ENCODE results near the gene TMEM154. TPM values are rescaled to one million over a fixed set of nuclear protein-coding genes. Genes with fewer than 3 reads are reported as not detected.

TMEM154 gene
- total RNA-seq, 1 donor, result 1.8 TPM

- no peak for TF ChIP-seq CTCF (IDR thresholded peaks at IDR 0.05; ENCODE audit: extremely low read depth, low read depth, low read length)
- H3K27ac ChIP-seq (ENCODE audit: low read depth, low read length), result no peak overlapping the region
- no peaks in the 10 kb centered on the region for H4K20me1 ChIP-seq (ENCODE audit: insufficient read depth, low read length)
- H3K9me3 ChIP-seq (ENCODE audit: low read depth, low read length), result no peaks in the 10 kb centered on the region
- peaks cover 19% of the 10 kb centered on the region for H3K4me1 ChIP-seq (ENCODE audit: insufficient read depth, low read length)
- no peaks in the 10 kb centered on the region for H3K79me2 ChIP-seq (ENCODE audit: insufficient read depth, low read length)
- H3K4me3 ChIP-seq (ENCODE audit: insufficient read depth, low read length), result no peak overlapping the region
- DNase-seq (ENCODE audit: insufficient read length, low spot score, missing footprints), result no peak
- no peak overlapping the region for H2AFZ ChIP-seq (ENCODE audit: low read length)
- no peak overlapping the region for H3K4me2 ChIP-seq (ENCODE audit: insufficient read depth, low read length)
- no peaks in the 10 kb centered on the region for H3K36me3 ChIP-seq (ENCODE audit: insufficient read depth, low read length)
- H3K27me3 ChIP-seq (ENCODE audit: insufficient read depth, low read length), result peaks cover 11% of the 10 kb centered on the region
These were observed 85.7 kb downstream of the TMEM154 start for GRCh38 chr4:152594057-152594456.

GRCh38 chr4:152591876-152592275 lies 87.9 kb downstream of the TMEM154 start:
- Histone ChIP-seq H3K27ac (ENCODE audit: low read depth, low read length) (no peak overlapping the region), H3K9me3 (ENCODE audit: low read depth, low read length) (no peaks in the 10 kb centered on the region), H2AFZ (ENCODE audit: low read length) (no peak overlapping the region), H3K36me3 (ENCODE audit: insufficient read depth, low read length) (no peaks in the 10 kb centered on the region), H3K4me3 (ENCODE audit: insufficient read depth, low read length) (no peak overlapping the region), H3K4me2 (ENCODE audit: insufficient read depth, low read length) (peak overlapping the region; percentile 70), H3K4me1 (ENCODE audit: insufficient read depth, low read length) (peaks cover 19% of the 10 kb centered on the region), H3K27me3 (ENCODE audit: insufficient read depth, low read length) (peaks cover 20% of the 10 kb centered on the region), H4K20me1 (ENCODE audit: insufficient read depth, low read length) (no peaks in the 10 kb centered on the region), H3K79me2 (ENCODE audit: insufficient read depth, low read length) (no peaks in the 10 kb centered on the region)
- TF ChIP-seq CTCF (IDR thresholded peaks at IDR 0.05; ENCODE audit: extremely low read depth, low read depth, low read length), result no peak
- DNase-seq (ENCODE audit: insufficient read length, low spot score, missing footprints), result no peak

- no peak for DNase-seq (ENCODE audit: insufficient read length, low spot score, missing footprints)
These were observed 88.4 kb downstream of the TMEM154 start for GRCh38 chr4:152591396-152591795.

More at GRCh38 chr4:152591396-152591795, 88.4 kb downstream of the TMEM154 start:
- H3K4me1 ChIP-seq (ENCODE audit: insufficient read depth, low read length), result peaks cover 19% of the 10 kb centered on the region
- H3K36me3 ChIP-seq (ENCODE audit: insufficient read depth, low read length), result no peaks in the 10 kb centered on the region
- no peaks in the 10 kb centered on the region for H3K9me3 ChIP-seq (ENCODE audit: low read depth, low read length)
- H3K4me2 ChIP-seq (ENCODE audit: insufficient read depth, low read length), result peak overlapping the region; percentile 70
- H3K27ac ChIP-seq (ENCODE audit: low read depth, low read length), result no peak overlapping the region
- no peak for TF ChIP-seq CTCF (IDR thresholded peaks at IDR 0.05; ENCODE audit: extremely low read depth, low read depth, low read length)
- no peaks in the 10 kb centered on the region for H3K79me2 ChIP-seq (ENCODE audit: insufficient read depth, low read length)
- no peaks in the 10 kb centered on the region for H4K20me1 ChIP-seq (ENCODE audit: insufficient read depth, low read length)
- peaks cover 20% of the 10 kb centered on the region for H3K27me3 ChIP-seq (ENCODE audit: insufficient read depth, low read length)
- peak overlapping the region; percentile 14 for H2AFZ ChIP-seq (ENCODE audit: low read length)
- peak overlapping the region; percentile 48 for H3K4me3 ChIP-seq (ENCODE audit: insufficient read depth, low read length)
